Measurements from ENCODE around the gene S1PR2. TPM values are rescaled to one million over a fixed set of nuclear protein-coding genes. Genes with fewer than 3 reads are reported as not detected.

The S1PR2 gene
- total and polyA plus RNA-seq, 4 donors: 1.2 to 4.8 (median 3.3) TPM

DNA sequence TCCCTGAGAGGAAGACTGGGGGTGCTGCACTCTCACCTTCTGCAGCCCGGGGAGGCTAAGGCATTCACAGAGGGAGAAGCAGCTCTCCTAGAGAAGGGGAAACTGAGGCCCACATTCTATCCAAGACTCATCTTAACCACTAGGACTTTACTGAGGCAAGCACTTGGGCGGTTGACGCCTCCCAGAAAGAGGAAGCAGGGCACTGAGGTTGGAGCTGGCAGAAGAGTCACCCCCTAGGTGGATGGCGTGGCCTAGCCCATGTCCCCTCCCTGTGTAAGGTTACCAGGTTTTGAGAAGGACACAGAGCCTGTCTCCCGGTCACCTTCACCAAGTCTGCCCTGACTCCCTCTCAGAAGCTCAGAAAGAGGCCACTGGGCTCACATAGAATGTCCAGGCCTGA, 2.7 kb downstream of the S1PR2 start:
- Histone ChIP-seq H3K4me3 (ENCODE audit: low read depth in 1 of 3, low read length in 3 of 3) (no peak overlapping the region), H3K9me3 (ENCODE audit: control insufficient read depth in 4 of 4, low read length in 3 of 4) (no peaks in the 10 kb centered on the region), H3K27me3 (ENCODE audit: control insufficient read depth in 4 of 4, insufficient read depth in 4 of 4, low read length in 3 of 4) (no peaks in the 10 kb centered on the region), H3K36me3 (ENCODE audit: control insufficient read depth in 4 of 4, insufficient read depth in 3 of 4, low read depth in 1 of 4, low read length in 3 of 4) (peaks cover 0 to 3% (median 0%) of the 10 kb centered on the region in 4 donors), H3K27ac (ENCODE audit: low read depth in 1 of 2, low read length in 2 of 2) (no peak overlapping the region), H3K4me1 (ENCODE audit: control insufficient read depth in 4 of 4, insufficient read depth in 4 of 4, low read length in 3 of 4) (peaks cover 0 to 15% (median 8%) of the 10 kb centered on the region in 4 donors), H3K9ac (ENCODE audit: low read depth in 1 of 2, low read length in 2 of 2) (peak overlapping the region in 1 of 2 donors; percentile 8)
- DNase-seq (ENCODE audit: low spot score): no peak
- 85% methylated on average over 5 of the region's 5 CpGs for WGBS
- TF ChIP-seq, protein P1, sequence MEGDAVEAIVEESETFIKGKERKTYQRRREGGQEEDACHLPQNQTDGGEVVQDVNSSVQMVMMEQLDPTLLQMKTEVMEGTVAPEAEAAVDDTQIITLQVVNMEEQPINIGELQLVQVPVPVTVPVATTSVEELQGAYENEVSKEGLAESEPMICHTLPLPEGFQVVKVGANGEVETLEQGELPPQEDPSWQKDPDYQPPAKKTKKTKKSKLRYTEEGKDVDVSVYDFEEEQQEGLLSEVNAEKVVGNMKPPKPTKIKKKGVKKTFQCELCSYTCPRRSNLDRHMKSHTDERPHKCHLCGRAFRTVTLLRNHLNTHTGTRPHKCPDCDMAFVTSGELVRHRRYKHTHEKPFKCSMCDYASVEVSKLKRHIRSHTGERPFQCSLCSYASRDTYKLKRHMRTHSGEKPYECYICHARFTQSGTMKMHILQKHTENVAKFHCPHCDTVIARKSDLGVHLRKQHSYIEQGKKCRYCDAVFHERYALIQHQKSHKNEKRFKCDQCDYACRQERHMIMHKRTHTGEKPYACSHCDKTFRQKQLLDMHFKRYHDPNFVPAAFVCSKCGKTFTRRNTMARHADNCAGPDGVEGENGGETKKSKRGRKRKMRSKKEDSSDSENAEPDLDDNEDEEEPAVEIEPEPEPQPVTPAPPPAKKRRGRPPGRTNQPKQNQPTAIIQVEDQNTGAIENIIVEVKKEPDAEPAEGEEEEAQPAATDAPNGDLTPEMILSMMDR (IDR thresholded peaks at IDR 0.05; ENCODE audit: low read depth, low read length, missing input control): no peak
- no peak for TF ChIP-seq FOXA1 (IDR thresholded peaks at IDR 0.05)

DNA sequence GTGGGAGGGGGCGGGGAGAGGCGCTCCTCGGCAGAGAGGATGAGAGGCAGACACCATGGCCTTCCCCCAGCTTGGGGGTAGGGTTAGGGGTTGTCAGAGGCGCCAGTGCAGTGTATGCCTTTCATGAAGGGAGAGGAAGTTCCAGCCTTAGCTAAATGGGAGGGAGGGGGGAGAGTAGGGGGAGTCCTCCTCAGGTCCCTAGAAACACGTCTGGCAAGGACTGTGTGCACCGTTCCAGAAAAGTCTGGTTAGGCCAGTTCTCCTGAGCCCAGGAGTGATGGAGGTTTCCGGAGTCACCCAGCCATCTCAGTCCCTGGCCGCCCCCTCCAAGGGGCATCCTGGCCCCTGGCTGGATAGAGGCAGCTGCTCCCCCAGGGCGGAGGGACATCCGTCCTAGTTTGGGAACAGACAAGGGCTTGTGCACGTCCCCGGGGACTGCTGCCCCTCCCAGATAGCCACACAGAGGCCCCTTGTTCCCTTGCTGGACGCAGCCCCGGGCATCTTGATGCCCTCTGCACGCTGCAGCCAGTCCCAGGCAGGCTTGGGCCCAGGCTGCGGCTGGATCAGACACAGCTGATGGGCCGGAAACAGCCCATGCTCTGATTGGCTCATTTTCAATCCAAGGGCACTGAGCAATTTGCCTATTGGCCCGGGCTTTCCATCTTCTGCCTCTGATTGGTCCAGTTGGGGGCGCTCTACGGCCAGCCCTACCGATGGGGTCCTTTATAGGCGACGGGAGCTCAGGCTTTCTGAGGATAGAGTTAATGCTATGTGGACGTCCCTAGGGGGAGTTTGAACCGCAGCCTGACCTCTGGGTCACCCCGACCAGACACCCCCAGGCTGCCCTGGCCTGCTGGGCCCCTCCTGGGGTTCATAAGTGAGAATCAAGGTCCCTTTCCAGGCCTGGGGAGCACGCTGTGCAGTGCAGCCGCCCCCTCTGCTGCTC, 3.8 kb downstream of the S1PR2 start:
- no peak overlapping the region for H3K4me3 ChIP-seq (ENCODE audit: low read depth in 1 of 3, low read length in 3 of 3)

DNA sequence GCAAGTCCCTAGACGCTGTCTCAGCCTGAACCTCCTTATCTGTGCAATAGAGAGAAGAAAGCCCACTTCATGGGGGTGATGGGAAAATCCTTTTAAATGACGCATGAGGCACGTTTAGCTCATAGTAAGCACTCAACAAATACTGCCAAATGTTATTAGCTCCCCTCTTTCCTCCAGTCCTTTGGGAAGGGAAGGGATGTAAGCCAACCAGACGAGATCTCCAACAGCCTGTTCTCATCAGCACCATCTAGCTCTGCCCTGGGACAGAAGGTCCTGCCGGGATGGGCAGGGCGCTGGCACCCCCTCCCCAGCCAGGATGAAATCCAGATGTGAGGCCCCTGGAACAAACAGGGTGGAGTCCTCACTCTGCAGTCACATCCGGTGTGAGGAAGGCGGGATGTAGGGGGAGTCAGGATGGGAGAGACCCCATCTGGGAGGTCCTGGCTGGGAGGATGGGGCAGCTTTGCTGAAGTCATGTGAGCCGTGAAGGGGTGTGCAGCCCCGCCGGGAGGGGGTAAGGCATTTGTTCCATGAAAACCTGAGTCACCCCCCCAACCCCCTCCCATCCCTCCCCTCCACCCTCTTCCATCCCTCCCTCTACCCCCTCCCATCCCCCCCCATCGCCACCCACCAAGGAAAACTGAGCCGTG, 4.6 kb downstream of the S1PR2 start:
- no peak for TF ChIP-seq HNF4A (conservative IDR thresholded peaks at IDR 0.05)
- peak; percentile 66 for TF ChIP-seq NR2F2 (IDR thresholded peaks at IDR 0.05)
- peak; percentile 10 for TF ChIP-seq SP1 (IDR thresholded peaks at IDR 0.05)
- H3K27ac ChIP-seq (ENCODE audit: low read depth in 1 of 2, low read length in 2 of 2): peak overlapping the region; percentile 2 to 28
- no peak for DNase-seq (ENCODE audit: low spot score)
- WGBS: 76% methylated on average over 13 of the region's 13 CpGs
- peaks cover 0 to 3% (median under 1%) of the 10 kb centered on the region in 4 donors for H3K36me3 ChIP-seq (ENCODE audit: control insufficient read depth in 4 of 4, insufficient read depth in 3 of 4, low read depth in 1 of 4, low read length in 3 of 4)
- no peaks in the 10 kb centered on the region for H3K27me3 ChIP-seq (ENCODE audit: control insufficient read depth in 4 of 4, insufficient read depth in 4 of 4, low read length in 3 of 4)
- no peaks in the 10 kb centered on the region for H3K9me3 ChIP-seq (ENCODE audit: control insufficient read depth in 4 of 4, low read length in 3 of 4)
- H3K4me1 ChIP-seq (ENCODE audit: control insufficient read depth in 4 of 4, insufficient read depth in 4 of 4, low read length in 3 of 4): peaks cover 0 to 15% (median 8%) of the 10 kb centered on the region in 4 donors
- no peak overlapping the region for H3K4me3 ChIP-seq (ENCODE audit: low read depth in 1 of 3, low read length in 3 of 3)
- no peak overlapping the region for H3K9ac ChIP-seq (ENCODE audit: low read depth in 1 of 2, low read length in 2 of 2)

More for the DNA sequence above, 3.8 kb downstream of the S1PR2 start:
- no peak for DNase-seq (ENCODE audit: low spot score)
- WGBS: 86% methylated on average over 28 of the region's 28 CpGs
- TF ChIP-seq EGR1 (IDR thresholded peaks at IDR 0.05; ENCODE audit: low read depth in 2 of 2): no peak
- TF ChIP-seq, protein P2, sequence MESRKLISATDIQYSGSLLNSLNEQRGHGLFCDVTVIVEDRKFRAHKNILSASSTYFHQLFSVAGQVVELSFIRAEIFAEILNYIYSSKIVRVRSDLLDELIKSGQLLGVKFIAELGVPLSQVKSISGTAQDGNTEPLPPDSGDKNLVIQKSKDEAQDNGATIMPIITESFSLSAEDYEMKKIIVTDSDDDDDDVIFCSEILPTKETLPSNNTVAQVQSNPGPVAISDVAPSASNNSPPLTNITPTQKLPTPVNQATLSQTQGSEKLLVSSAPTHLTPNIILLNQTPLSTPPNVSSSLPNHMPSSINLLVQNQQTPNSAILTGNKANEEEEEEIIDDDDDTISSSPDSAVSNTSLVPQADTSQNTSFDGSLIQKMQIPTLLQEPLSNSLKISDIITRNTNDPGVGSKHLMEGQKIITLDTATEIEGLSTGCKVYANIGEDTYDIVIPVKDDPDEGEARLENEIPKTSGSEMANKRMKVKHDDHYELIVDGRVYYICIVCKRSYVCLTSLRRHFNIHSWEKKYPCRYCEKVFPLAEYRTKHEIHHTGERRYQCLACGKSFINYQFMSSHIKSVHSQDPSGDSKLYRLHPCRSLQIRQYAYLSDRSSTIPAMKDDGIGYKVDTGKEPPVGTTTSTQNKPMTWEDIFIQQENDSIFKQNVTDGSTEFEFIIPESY (IDR thresholded peaks at IDR 0.05): no peak
- H3K9ac ChIP-seq (ENCODE audit: low read depth in 1 of 2, low read length in 2 of 2): no peak overlapping the region
- H3K4me1 ChIP-seq (ENCODE audit: control insufficient read depth in 4 of 4, insufficient read depth in 4 of 4, low read length in 3 of 4): peaks cover 0 to 15% (median 8%) of the 10 kb centered on the region in 4 donors
- H3K27me3 ChIP-seq (ENCODE audit: control insufficient read depth in 4 of 4, insufficient read depth in 4 of 4, low read length in 3 of 4): no peaks in the 10 kb centered on the region
- H3K27ac ChIP-seq (ENCODE audit: low read depth in 1 of 2, low read length in 2 of 2): peak overlapping the region; percentile 2 to 28
- peaks cover 0 to 3% (median 0%) of the 10 kb centered on the region in 4 donors for H3K36me3 ChIP-seq (ENCODE audit: control insufficient read depth in 4 of 4, insufficient read depth in 3 of 4, low read depth in 1 of 4, low read length in 3 of 4)
- no peaks in the 10 kb centered on the region for H3K9me3 ChIP-seq (ENCODE audit: control insufficient read depth in 4 of 4, low read length in 3 of 4)
